ENCODE results near the gene URAD. TPM values are rescaled to one million over a fixed set of nuclear protein-coding genes. Genes with fewer than 3 reads are reported as not detected.

Gene URAD
- polyA plus RNA-seq, 2 donors = not detected

DNA sequence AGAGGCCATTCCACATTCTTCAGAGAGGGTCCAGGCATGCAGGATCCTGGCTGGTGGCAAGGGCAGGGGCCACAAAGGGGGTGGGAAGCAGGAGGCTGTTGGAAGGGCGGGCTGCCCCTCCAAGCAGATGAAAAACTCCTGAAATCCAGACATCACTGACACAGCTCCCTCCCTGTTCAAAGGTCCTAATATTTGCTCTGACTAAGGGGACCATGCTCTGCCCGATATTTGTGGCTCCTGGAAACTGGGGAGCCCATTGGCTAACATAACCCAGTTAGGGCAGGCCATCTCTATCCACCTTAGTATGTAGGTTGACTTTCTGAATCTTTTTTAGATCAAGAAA, 16.0 kb downstream of the URAD start:
- 74 to 78% methylated on average over 2 of the region's 2 CpGs for WGBS, 2 donors
- H3K9me3 ChIP-seq (ENCODE audit: control insufficient read depth in 2 of 2, insufficient read depth in 1 of 2, low read depth in 1 of 2, low read length in 1 of 2) = no peaks in the 10 kb centered on the region
- H3K4me1 ChIP-seq (ENCODE audit: control insufficient read depth in 2 of 2, insufficient read depth in 2 of 2, low read length in 1 of 2) = peaks cover 7 to 8% of the 10 kb centered on the region in 2 donors
- no peak overlapping the region for H3K27ac ChIP-seq (ENCODE audit: low read depth in 2 of 2, low read length in 1 of 2)
- H3K4me3 ChIP-seq (ENCODE audit: low read depth in 1 of 2, low read length in 2 of 2) = no peak overlapping the region
- peaks cover 19 to 35% of the 10 kb centered on the region in 2 donors for H3K27me3 ChIP-seq (ENCODE audit: control insufficient read depth in 1 of 2, insufficient read depth in 2 of 2, low read length in 2 of 2)
- H3K36me3 ChIP-seq (ENCODE audit: control insufficient read depth in 2 of 2, insufficient read depth in 2 of 2, low read length in 1 of 2) = no peaks in the 10 kb centered on the region

DNA sequence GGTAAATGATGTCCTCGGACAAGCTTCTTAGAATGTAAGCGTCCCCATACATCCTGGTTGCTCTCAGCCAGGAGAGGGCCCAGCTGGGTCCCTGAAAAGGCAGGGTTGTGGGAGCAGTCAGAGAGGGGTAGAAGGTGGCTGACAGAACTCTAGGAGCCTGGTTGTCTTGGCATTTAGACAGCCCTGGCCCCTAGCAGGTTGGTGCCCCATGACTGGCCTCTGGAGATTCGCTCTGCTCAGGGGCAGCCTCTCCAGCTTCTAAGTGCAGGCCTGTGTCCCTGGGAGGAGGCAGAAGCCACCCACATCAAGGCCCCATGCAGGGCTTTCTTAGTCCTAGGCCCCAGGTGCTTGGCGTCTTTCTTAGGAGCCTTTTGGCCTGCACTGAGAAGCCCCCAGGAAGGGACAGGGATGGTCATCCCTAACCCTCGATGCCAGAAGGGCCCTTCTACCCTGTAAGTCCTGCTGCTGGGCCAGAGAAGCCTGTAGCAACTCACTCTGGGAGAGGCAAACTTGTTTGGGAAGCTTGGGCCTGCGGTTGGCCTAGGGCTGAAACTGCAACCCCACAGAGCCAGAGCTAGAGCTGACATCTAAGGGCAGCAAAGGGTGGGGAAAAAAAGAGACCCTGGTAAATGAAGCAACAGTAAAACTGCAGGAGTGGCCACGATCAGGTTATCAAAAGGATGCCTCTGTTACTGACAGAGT, 16.6 kb downstream of the URAD start:
- Histone ChIP-seq H3K4me3 (ENCODE audit: low read depth in 1 of 2, low read length in 2 of 2) (no peak overlapping the region), H3K27me3 (ENCODE audit: control insufficient read depth in 1 of 2, insufficient read depth in 2 of 2, low read length in 2 of 2) (peaks cover 17 to 38% of the 10 kb centered on the region in 2 donors), H3K9me3 (ENCODE audit: control insufficient read depth in 2 of 2, insufficient read depth in 1 of 2, low read depth in 1 of 2, low read length in 1 of 2) (no peaks in the 10 kb centered on the region), H3K27ac (ENCODE audit: low read depth in 2 of 2, low read length in 1 of 2) (no peak overlapping the region), H3K36me3 (ENCODE audit: control insufficient read depth in 2 of 2, insufficient read depth in 2 of 2, low read length in 1 of 2) (no peaks in the 10 kb centered on the region), H3K4me1 (ENCODE audit: control insufficient read depth in 2 of 2, insufficient read depth in 2 of 2, low read length in 1 of 2) (peaks cover 7 to 8% of the 10 kb centered on the region in 2 donors)
- WGBS, 2 donors = 59 to 64% methylated on average over 7 of the region's 7 CpGs

DNA sequence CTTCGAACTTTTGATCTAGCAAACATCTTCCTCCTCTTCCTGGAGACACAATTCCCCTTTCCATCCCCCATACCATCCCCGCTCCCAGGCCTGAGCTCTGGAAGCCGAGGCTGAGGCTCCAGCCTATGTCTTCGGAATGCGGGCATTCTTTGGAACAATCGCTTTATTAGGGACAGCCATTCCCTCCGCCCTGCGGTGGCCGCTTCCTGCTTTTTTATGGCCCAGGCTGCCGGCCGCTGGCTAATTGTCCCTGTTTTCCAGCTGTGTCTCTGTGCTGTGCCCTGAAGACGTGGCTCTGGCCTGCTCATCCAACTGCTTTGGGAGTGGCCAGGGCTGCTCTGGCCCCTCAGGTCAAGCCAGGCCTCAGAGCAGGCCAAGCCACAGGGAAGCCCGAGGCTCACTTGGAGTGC, 17.3 kb downstream of the URAD start:
- Histone ChIP-seq H3K36me3 (ENCODE audit: control insufficient read depth in 2 of 2, insufficient read depth in 2 of 2, low read length in 1 of 2) (no peaks in the 10 kb centered on the region), H3K27ac (ENCODE audit: low read depth in 2 of 2, low read length in 1 of 2) (no peak overlapping the region), H3K4me1 (ENCODE audit: control insufficient read depth in 2 of 2, insufficient read depth in 2 of 2, low read length in 1 of 2) (peaks cover 7 to 8% of the 10 kb centered on the region in 2 donors), H3K9me3 (ENCODE audit: control insufficient read depth in 2 of 2, insufficient read depth in 1 of 2, low read depth in 1 of 2, low read length in 1 of 2) (no peaks in the 10 kb centered on the region), H3K4me3 (ENCODE audit: low read depth in 1 of 2, low read length in 2 of 2) (no peak overlapping the region), H3K27me3 (ENCODE audit: control insufficient read depth in 1 of 2, insufficient read depth in 2 of 2, low read length in 2 of 2) (peaks cover 12 to 38% of the 10 kb centered on the region in 2 donors)
- 44 to 48% methylated on average over 13 of the region's 13 CpGs for WGBS, 2 donors

DNA sequence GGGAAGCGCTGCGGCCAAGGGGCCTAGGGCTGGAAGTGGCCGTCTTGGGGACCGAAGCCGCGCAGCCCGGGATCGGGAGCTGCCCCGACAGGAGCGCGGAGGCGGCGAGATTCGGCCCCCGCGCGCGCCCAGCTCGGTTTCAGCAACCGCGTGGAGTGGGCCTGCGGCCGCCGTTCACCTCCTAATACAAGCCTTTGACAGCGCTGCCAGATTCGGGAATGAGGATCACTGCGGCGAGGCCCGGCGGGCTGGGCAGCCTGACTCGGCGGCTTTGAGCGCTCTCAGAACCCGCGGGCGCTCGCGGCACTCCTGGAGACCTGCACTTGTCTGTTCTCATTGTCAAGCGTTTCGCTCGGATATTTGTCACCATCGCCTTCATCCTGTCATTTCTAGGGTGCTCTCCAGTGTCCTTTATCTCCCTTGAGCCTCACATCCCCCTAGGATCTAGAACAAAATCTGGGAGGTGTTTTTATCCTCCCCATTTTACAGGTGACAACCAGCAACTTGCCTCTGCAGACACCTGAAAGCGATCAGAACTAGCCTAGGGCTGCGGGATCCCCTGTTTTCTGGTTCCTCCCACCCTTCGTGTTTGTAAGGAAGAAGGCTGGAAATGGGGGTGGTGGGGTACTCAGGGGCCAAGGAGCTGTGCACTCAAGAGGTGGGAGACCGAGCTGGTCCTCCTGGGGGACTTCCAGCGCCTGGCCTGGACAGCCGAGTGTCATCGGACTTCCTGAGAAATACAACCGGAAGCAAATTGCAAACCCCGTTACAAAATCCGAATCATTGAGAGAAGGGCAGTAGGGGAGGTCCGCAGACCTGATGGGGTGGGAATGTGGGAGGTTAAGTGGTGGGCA, 17.9 kb downstream of the URAD start:
- WGBS, 2 donors = 11 to 15% methylated on average over 53 of the region's 53 CpGs
- peaks cover 8 to 38% of the 10 kb centered on the region in 2 donors for H3K27me3 ChIP-seq (ENCODE audit: control insufficient read depth in 1 of 2, insufficient read depth in 2 of 2, low read length in 2 of 2)
- H3K4me1 ChIP-seq (ENCODE audit: control insufficient read depth in 2 of 2, insufficient read depth in 2 of 2, low read length in 1 of 2) = peaks cover 5 to 7% of the 10 kb centered on the region in 2 donors
- H3K9me3 ChIP-seq (ENCODE audit: control insufficient read depth in 2 of 2, insufficient read depth in 1 of 2, low read depth in 1 of 2, low read length in 1 of 2) = no peaks in the 10 kb centered on the region
- no peak overlapping the region for H3K4me3 ChIP-seq (ENCODE audit: low read depth in 1 of 2, low read length in 2 of 2)
- H3K36me3 ChIP-seq (ENCODE audit: control insufficient read depth in 2 of 2, insufficient read depth in 2 of 2, low read length in 1 of 2) = no peaks in the 10 kb centered on the region
- no peak overlapping the region for H3K27ac ChIP-seq (ENCODE audit: low read depth in 2 of 2, low read length in 1 of 2)

DNA sequence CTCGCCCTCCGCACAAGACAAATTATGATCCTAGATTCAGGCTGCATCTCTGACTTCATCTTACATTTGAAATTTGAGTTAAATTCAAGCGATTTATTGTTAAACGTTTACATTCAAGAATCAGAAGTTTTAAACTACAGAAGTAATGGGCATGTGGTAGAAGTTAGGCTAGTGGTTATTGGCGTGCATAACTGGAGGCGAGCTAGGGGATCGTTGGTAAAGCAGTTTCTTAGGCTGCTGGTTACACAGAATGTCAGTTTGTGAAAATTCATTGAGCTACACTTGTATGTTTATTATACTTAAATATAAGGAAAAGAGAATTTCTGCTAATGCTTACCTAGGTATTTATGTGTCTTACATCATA, 18.6 kb downstream of the URAD start:
- Histone ChIP-seq H3K9me3 (ENCODE audit: control insufficient read depth in 2 of 2, insufficient read depth in 1 of 2, low read depth in 1 of 2, low read length in 1 of 2) (no peaks in the 10 kb centered on the region), H3K27me3 (ENCODE audit: control insufficient read depth in 1 of 2, insufficient read depth in 2 of 2, low read length in 2 of 2) (peaks cover 7 to 41% of the 10 kb centered on the region in 2 donors), H3K4me1 (ENCODE audit: control insufficient read depth in 2 of 2, insufficient read depth in 2 of 2, low read length in 1 of 2) (peaks cover 4 to 7% of the 10 kb centered on the region in 2 donors), H3K4me3 (ENCODE audit: low read depth in 1 of 2, low read length in 2 of 2) (no peak overlapping the region), H3K27ac (ENCODE audit: low read depth in 2 of 2, low read length in 1 of 2) (no peak overlapping the region), H3K36me3 (ENCODE audit: control insufficient read depth in 2 of 2, insufficient read depth in 2 of 2, low read length in 1 of 2) (no peaks in the 10 kb centered on the region)
- WGBS, 2 donors = 23 to 25% methylated on average over 7 of the region's 7 CpGs

DNA sequence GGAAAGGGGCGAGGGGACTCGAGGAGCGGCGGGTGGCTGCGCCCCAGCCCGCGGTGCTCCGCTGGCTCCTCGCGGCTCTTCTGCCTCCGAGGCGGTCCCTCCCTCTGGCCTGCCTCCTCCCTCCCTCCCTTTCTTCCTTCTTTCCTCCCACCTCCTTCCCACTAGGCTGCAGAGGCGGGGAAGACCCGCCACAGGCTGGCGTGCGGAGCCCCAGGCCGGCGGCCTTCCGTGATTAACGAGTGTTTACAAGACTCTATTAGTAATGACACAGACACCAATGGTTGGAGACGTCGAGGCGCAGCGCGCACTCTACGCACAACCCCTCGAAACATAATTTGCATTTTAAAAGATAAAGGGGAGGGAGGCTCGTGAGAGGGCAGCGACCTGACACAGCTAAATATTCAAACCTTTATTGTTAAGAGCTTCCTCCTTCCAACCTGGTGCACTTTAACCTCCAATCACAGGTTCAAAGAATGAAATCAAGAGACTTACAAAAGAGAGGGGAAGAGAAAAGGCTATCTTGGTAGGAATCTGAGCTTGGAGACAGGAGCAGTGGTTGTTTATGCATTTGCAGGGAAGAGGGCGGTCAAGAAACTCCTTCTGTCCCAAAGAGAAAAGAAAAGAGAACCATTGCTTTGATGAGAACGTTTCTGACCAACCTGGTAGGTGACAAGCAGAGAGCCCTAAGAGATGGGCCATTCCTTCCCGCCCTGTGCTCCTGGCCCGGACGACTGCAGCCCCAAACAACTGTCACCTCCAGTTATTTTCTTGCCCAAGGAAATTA, 19.2 kb downstream of the URAD start, which contains the start of gene CDX2:
Gene CDX2, minus strand, starts transcription at position 234 of the 784 bp plus-strand sequence. CDS start 309 bp downstream, outside the sequence.
- WGBS, 2 donors = 5 to 7% methylated on average over 29 to 34 of the region's 34 CpGs
- no peaks in the 10 kb centered on the region for H3K9me3 ChIP-seq (ENCODE audit: control insufficient read depth in 2 of 2, insufficient read depth in 1 of 2, low read depth in 1 of 2, low read length in 1 of 2)
- H3K36me3 ChIP-seq (ENCODE audit: control insufficient read depth in 2 of 2, insufficient read depth in 2 of 2, low read length in 1 of 2) = no peaks in the 10 kb centered on the region
- peaks cover 4 to 7% of the 10 kb centered on the region in 2 donors for H3K4me1 ChIP-seq (ENCODE audit: control insufficient read depth in 2 of 2, insufficient read depth in 2 of 2, low read length in 1 of 2)
- H3K27ac ChIP-seq (ENCODE audit: low read depth in 2 of 2, low read length in 1 of 2) = no peak within 1 kb of the TSS
- H3K4me3 ChIP-seq (ENCODE audit: low read depth in 1 of 2, low read length in 2 of 2) = no peak within 1 kb of the TSS
- peaks cover 4 to 43% of the 10 kb centered on the region in 2 donors for H3K27me3 ChIP-seq (ENCODE audit: control insufficient read depth in 1 of 2, insufficient read depth in 2 of 2, low read length in 2 of 2)

DNA sequence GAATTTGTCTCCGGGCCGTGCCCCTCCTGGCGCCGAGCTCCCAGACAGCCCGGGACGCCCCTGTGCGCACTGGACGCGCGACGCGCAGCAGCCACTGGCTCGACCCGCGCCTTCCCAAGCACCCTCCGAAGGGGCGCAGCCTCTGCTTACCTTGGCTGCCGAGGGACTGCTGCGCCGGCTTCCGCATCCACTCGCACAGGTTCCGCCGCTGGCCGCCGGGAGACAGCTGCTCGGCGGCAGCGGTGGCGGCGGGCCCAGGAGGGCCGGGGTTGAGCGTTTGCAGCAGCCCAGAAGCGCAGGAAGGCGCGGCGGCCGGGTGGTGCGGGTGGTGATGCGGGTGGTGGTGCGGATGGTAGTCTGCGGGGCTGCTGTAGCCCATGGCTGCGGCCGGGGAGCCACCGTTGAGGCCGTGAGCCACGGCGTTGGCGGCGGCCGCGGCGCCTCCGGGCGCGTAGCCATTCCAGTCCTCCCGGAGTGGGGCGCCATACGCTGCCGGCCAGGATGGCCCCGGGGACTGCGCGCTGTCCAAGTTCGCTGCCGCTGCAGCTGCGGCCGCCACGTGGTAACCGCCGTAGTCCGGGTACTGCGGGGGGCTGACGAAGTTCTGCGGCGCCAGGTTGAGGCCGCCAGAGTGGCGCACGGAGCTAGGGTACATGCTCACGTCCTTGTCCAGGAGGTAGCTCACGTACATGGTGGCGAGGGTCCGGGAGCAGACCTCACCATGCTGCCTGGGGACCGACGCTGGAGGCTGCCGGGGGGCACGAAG, 20.0 kb downstream of the URAD start:
- Histone ChIP-seq H3K4me1 (ENCODE audit: control insufficient read depth in 2 of 2, insufficient read depth in 2 of 2, low read length in 1 of 2) (peaks cover 4 to 7% of the 10 kb centered on the region in 2 donors), H3K27me3 (ENCODE audit: control insufficient read depth in 1 of 2, insufficient read depth in 2 of 2, low read length in 2 of 2) (peaks cover 0 to 41% of the 10 kb centered on the region in 2 donors), H3K36me3 (ENCODE audit: control insufficient read depth in 2 of 2, insufficient read depth in 2 of 2, low read length in 1 of 2) (no peaks in the 10 kb centered on the region), H3K4me3 (ENCODE audit: low read depth in 1 of 2, low read length in 2 of 2) (no peak overlapping the region), H3K9me3 (ENCODE audit: control insufficient read depth in 2 of 2, insufficient read depth in 1 of 2, low read depth in 1 of 2, low read length in 1 of 2) (no peaks in the 10 kb centered on the region), H3K27ac (ENCODE audit: low read depth in 2 of 2, low read length in 1 of 2) (no peak overlapping the region)
- WGBS, 2 donors = 1 to 2% methylated on average over 78 to 86 of the region's 86 CpGs

DNA sequence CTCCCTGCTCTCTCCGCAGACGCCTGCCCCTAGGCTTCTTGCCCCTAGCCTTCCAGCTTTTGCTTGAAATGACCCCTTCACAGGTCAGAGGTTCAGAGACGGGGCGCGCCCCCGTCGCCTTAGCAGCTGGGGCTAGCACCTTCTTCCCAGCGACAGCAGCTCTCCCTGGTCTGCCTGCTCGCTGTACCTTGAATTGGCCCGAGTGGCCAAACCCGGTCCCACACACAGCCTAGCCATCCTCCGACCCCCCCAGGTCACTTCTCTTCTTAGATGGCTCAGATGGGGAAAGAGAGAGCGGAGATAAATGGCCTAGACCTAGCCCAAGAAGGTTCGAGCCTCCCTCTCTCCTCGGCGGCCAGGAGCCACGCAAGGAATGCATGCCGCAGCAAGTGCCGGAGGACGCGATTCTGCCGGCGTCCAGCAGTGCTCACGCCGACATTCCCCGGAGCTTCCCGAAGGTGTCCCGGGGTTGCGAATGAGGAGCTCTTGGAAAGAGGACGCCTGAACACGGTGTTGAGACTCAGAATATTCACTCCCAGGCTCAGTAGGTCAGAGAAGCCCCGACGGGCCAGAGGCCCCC, 20.7 kb downstream of the URAD start:
- Histone ChIP-seq H3K4me3 (ENCODE audit: low read depth in 1 of 2, low read length in 2 of 2) (no peak overlapping the region), H3K36me3 (ENCODE audit: control insufficient read depth in 2 of 2, insufficient read depth in 2 of 2, low read length in 1 of 2) (no peaks in the 10 kb centered on the region), H3K4me1 (ENCODE audit: control insufficient read depth in 2 of 2, insufficient read depth in 2 of 2, low read length in 1 of 2) (peaks cover 4 to 7% of the 10 kb centered on the region in 2 donors), H3K9me3 (ENCODE audit: control insufficient read depth in 2 of 2, insufficient read depth in 1 of 2, low read depth in 1 of 2, low read length in 1 of 2) (no peaks in the 10 kb centered on the region), H3K27ac (ENCODE audit: low read depth in 2 of 2, low read length in 1 of 2) (no peak overlapping the region), H3K27me3 (ENCODE audit: control insufficient read depth in 1 of 2, insufficient read depth in 2 of 2, low read length in 2 of 2) (peaks cover 0 to 41% of the 10 kb centered on the region in 2 donors)
- 5 to 7% methylated on average over 33 of the region's 33 CpGs for WGBS, 2 donors
